Activated T-cell treated with anti-CD3 and anti-CD28 coated beads, Interleukin-2, amount 50 U/mL, for 72 hours (primary cell): ENCODE results near the gene TRAP1. TPM values are rescaled to one million over a fixed set of nuclear protein-coding genes. Genes with fewer than 3 reads are reported as not detected.

Experiments used
- ATAC-seq, 2 donors: fragments of 150-1000 bp; cut with Tn5 transposase; replicated peaks in 1 of 2; 2 replicates each; pipeline ENCODE4 v1.10.0; 2021; ENCODE audit warnings: moderate library complexity in 2 of 2, mild to moderate bottlenecking in 1 of 2
- DNase-seq, 2 donors: peaks; one replicate each; pipeline ENCODE4 v3.0.0; 2021 to 2022; ENCODE audit warnings: mixed read lengths in 1 of 2
- H3K27ac Mint-ChIP-seq: one replicate; pipeline ENCODE4 v1.8.0; 2022; ENCODE audit warnings: mild to moderate bottlenecking, moderate library complexity, mixed read lengths
- H3K27me3 Mint-ChIP-seq: one replicate; pipeline ENCODE4 v1.8.0; 2022; ENCODE audit warnings: low read depth, mixed read lengths
- H3K36me3 Mint-ChIP-seq, 2 donors: one replicate each; pipeline ENCODE4 v1.8.0; 2022; ENCODE audit warnings: mixed read lengths in 2 of 2, mild to moderate bottlenecking in 1 of 2; ENCODE audit not compliant: insufficient read depth in 2 of 2
- H3K4me1 Mint-ChIP-seq: one replicate; pipeline ENCODE4 v1.8.0; 2022; ENCODE audit warnings: low read depth, mixed read lengths
- H3K4me3 Mint-ChIP-seq, 2 donors: one replicate each; pipeline ENCODE4 v1.8.0; 2022; ENCODE audit warnings: mild to moderate bottlenecking in 2 of 2, mixed read lengths in 2 of 2, moderate library complexity in 2 of 2
- H3K9me3 Mint-ChIP-seq, 2 donors: one replicate each; pipeline ENCODE4 v1.8.0; 2022; ENCODE audit warnings: mixed read lengths in 2 of 2
- total RNA-seq, 2 donors: library from RNA; stranded (reverse); gene quantifications; one replicate each; pipeline ENCODE4 v1.2.3, GENCODE V29; 2022

Gene TRAP1
- total RNA-seq, 2 donors from 2014 or later, result 181 to 189 TPM

DNA sequence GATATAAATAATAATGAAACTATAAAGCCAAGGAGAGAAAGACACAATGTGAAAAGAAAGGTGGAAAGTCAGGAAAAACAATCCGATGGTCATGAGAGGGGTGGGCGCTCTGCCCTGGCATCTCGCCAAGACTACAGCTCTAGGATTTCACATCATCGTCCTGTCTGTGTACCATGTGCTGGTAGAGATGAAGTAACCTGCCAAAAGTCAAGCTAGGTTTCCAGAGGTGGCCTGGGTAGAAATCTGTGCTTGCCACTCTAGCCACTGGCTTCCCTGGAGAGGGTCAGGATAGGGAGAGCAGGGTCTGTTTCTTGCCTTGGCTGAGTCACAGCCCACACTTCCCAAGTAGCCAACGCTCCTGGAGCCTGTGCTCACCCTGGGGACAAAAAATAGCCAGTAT is 31.0 kb upstream of the TRAP1 start:
- peaks cover 7% of the 10 kb centered on the region for H3K4me1 Mint-ChIP-seq
- H3K9me3 Mint-ChIP-seq, result no peaks in the 10 kb centered on the region
- H3K27me3 Mint-ChIP-seq, result no peaks in the 10 kb centered on the region
- ATAC-seq (no peak), DNase-seq (no peak)
- H3K4me3 Mint-ChIP-seq, result no peak overlapping the region
- H3K36me3 Mint-ChIP-seq, result peaks cover 8 to 15% of the 10 kb centered on the region in 2 donors
- H3K27ac Mint-ChIP-seq, result no peak overlapping the region

DNA sequence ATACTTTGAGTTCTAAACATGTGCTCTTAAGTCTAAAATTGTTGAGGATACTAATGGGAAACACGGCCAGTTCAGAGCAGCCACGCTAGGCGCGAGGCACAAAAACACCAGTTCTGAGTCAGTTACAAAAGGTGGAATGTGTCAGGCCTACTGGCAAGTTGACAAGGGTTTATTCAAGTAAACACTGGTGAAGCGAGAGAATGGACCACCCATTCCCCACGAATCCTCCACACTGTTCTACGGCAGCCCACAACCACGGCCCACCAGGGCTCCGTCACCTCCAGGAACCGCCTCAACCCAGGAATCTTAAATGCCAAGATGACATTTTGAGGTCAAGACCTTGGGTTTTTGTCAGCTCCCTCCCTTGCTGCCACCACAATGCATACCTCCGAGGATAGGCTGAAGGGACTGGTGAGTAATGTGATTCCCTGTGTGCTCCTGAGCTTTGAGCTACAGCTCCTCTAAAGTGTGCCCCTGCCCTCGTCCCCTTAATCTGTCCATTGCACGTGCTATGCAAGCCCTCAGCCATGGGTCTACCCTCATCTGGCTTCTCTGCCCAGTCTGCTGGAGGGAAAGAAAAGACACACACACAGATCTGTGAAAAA is 28.5 kb upstream of the TRAP1 start:
- Mint-ChIP-seq H3K4me1 (no peaks in the 10 kb centered on the region), H3K36me3 (peaks cover 5 to 13% of the 10 kb centered on the region in 2 donors), H3K27ac (no peak overlapping the region), H3K9me3 (no peaks in the 10 kb centered on the region), H3K4me3 (no peak overlapping the region), H3K27me3 (no peaks in the 10 kb centered on the region)
- DNase-seq (no peak), ATAC-seq (no peak)

DNA sequence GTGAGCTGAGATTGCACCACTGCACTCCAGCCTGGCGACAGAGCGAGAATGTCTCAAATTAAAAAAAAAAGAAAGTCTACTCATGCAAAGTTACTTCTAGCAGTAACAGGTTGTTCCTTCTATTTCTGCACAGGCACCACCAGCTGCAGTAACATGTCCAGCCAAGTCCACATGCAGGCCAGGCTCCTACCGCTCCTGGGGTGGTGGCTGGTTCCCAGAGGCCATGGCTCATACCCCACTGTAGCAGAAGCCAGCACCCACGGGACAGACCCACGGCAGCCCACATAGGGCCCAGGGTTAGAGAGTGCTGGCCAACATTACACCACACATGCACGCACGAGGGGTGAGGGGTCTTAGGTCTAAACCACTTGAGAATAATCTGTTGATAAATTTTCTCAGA is 26.7 kb upstream of the TRAP1 start:
- no peaks in the 10 kb centered on the region for H3K4me1 Mint-ChIP-seq
- H3K9me3 Mint-ChIP-seq, result no peaks in the 10 kb centered on the region
- H3K27ac Mint-ChIP-seq, result no peak overlapping the region
- H3K4me3 Mint-ChIP-seq, result no peak overlapping the region
- H3K36me3 Mint-ChIP-seq, result peaks cover 5 to 17% of the 10 kb centered on the region in 2 donors
- DNase-seq (no peak), ATAC-seq (no peak)
- H3K27me3 Mint-ChIP-seq, result no peaks in the 10 kb centered on the region

DNA sequence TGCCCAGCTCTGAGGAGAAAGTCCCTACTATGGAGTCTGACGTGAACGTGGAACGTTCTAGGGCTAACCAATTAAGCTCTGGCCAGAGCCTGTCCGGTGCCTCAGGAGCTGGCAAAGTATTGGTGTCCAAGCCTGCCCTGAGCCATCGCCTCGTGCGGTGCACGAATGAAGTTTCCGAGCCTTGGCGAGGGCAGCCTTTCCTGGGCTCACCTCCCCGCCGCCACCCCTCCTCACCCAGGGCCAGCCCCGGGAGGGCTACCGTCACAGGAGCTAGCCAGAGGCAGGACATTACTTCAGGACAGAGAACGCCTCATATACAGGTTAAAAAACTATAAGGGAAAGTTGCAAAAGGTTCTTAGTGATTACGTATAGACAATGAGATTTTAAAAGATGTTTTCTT is 23.6 kb upstream of the TRAP1 start:
- DNase-seq (no peak), ATAC-seq (no peak)
- peaks cover 5 to 23% of the 10 kb centered on the region in 2 donors for H3K36me3 Mint-ChIP-seq
- no peaks in the 10 kb centered on the region for H3K9me3 Mint-ChIP-seq
- no peaks in the 10 kb centered on the region for H3K27me3 Mint-ChIP-seq
- no peaks in the 10 kb centered on the region for H3K4me1 Mint-ChIP-seq
- H3K27ac Mint-ChIP-seq, result no peak overlapping the region
- H3K4me3 Mint-ChIP-seq, result no peak overlapping the region

DNA sequence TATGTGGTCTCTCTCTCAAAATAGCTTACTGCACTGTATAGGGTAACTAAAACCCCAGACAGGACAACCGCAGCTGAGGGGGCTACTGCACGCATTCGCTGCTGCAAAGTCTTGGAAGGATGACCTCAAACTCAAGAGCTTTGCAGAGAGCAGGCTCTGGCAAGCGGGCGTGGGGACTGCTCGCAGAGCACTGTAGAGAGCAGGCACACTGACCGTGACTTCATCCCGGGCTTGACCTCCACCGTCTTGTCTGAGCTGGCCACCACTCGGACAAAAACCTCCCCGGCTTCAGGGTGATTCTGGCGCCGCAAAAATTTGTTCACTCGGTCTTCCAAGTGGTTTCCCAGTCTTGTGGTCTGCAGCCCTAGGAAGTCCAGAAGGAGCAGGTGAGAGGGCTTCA is 22.9 kb upstream of the TRAP1 start:
- H3K36me3 Mint-ChIP-seq, result peaks cover 9 to 26% of the 10 kb centered on the region in 2 donors
- no peaks in the 10 kb centered on the region for H3K9me3 Mint-ChIP-seq
- no peak overlapping the region for H3K4me3 Mint-ChIP-seq
- H3K27me3 Mint-ChIP-seq, result no peaks in the 10 kb centered on the region
- no peak overlapping the region for H3K27ac Mint-ChIP-seq
- DNase-seq, result no peak
- ATAC-seq, result no peak
- H3K4me1 Mint-ChIP-seq, result no peaks in the 10 kb centered on the region

DNA sequence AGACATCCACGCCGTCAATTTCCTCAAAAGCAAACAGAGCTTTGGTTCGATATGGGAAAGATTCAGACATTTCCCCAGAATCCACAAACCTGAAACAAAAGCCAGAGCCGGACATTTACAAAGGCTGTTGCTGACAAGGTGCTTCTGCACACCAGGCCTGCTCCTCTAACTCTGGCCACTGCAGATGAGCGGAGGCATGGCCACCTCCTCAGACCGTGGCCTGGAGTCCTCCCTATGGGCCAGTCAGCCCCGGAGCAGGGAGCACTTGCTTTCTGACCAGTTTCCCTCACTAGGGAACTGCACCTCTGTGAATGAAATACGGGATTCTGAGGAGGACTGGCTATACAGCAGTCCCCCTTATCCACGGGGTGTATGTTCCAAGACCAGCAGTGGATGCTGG is 22.3 kb upstream of the TRAP1 start:
- H3K4me1 Mint-ChIP-seq, result no peaks in the 10 kb centered on the region
- no peak overlapping the region for H3K27ac Mint-ChIP-seq

DNA sequence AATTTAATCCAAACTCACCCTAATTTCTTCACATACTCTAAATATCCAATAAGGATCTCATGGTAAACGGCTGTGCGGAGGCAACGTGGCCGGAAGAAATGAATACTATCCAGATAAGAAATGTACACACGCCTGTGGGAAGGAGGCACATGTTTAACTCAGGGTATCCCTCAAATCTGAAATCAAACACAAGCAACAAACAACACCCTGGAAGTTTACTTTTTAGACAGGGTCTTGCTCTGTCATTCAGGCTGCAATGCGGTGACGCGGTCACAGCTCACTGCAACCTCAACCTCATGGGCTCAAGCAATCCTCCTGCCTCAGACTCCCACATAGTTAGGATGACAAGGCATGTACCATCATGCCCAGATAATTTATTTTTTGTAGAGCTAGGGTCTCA is 21.2 kb upstream of the TRAP1 start:
- no peaks in the 10 kb centered on the region for H3K27me3 Mint-ChIP-seq

More for the DNA sequence above, 22.3 kb upstream of the TRAP1 start:
- Mint-ChIP-seq H3K9me3 (no peaks in the 10 kb centered on the region), H3K4me3 (no peak overlapping the region), H3K36me3 (peaks cover 9 to 30% of the 10 kb centered on the region in 2 donors), H3K27me3 (no peaks in the 10 kb centered on the region)
- ATAC-seq (no peak), DNase-seq (no peak)

DNA sequence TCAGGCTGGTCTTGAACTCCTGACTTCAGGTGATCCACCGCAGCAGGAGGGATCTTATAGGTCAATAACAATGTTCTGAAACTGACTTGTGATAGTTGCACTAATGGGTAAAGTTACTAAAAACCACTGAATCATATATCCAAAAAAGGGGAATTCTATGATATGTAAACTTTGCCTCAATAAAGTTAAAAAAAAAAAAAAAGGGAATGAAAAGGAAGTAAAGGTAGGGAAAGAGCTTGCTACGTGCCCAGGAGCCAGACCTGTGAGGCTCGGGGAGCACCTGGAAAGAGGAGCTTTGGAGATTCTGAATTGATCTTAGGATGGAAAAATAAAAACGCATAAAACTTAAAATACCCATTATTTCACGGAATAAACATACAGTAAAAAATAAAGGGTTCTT is 20.8 kb upstream of the TRAP1 start:
- Mint-ChIP-seq H3K27ac (no peak overlapping the region), H3K27me3 (no peaks in the 10 kb centered on the region), H3K36me3 (peaks cover 11 to 32% of the 10 kb centered on the region in 2 donors)

More for the DNA sequence above, 21.2 kb upstream of the TRAP1 start:
- ATAC-seq, result no peak
- no peaks in the 10 kb centered on the region for H3K9me3 Mint-ChIP-seq
- H3K36me3 Mint-ChIP-seq, result peaks cover 9 to 32% of the 10 kb centered on the region in 2 donors
- H3K27ac Mint-ChIP-seq, result no peak overlapping the region
- H3K4me3 Mint-ChIP-seq, result no peak overlapping the region
- DNase-seq, result no peak
- H3K4me1 Mint-ChIP-seq, result no peaks in the 10 kb centered on the region

DNA sequence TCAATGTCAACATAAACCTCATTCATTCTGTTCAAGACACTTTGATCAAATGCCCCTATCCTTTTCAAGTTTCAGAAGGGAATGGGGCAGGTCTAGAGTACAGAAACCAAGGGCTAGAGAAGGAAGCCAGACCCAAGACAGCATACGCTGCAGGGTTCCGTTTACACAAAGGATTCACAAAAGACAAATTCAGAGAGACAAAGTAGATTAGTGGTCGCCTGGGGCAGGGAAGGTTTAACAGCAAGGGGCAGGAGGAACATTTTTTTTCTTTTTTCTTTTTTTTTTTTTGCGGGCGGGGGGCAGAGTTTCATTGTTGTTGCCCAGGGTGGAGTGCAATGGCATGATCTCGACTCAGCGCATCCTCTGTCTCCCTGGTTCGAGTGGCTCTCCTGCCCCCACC is 19.9 kb upstream of the TRAP1 start:
- Mint-ChIP-seq H3K27me3 (no peaks in the 10 kb centered on the region), H3K4me3 (no peak overlapping the region), H3K36me3 (peaks cover 11 to 32% of the 10 kb centered on the region in 2 donors), H3K4me1 (no peaks in the 10 kb centered on the region), H3K9me3 (no peaks in the 10 kb centered on the region), H3K27ac (no peak overlapping the region)
- ATAC-seq (no peak), DNase-seq (no peak)

More for the DNA sequence above, 20.8 kb upstream of the TRAP1 start:
- no peaks in the 10 kb centered on the region for H3K4me1 Mint-ChIP-seq
- no peak overlapping the region for H3K4me3 Mint-ChIP-seq
- no peaks in the 10 kb centered on the region for H3K9me3 Mint-ChIP-seq
- DNase-seq, result no peak
- no peak for ATAC-seq

DNA sequence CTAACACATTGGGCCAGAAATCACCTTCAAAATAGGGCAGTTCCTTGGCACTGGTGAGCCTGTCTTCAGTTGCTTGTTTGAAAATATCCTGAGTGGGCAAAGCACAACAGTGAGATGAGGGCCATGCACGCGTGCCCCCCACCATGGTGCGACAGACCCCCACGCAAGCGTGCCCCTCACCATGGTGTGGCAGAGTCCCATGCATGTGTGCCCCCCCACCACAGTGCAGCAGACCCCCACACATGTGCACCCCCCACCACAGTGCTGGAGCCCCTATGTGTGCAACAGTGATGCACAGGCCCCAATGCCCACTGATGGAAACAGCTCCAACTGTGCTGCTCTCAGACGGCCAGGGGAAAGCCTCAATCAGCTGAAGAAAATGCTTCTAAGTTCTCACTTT is 18.8 kb upstream of the TRAP1 start:
- Mint-ChIP-seq H3K36me3 (peaks cover 11 to 29% of the 10 kb centered on the region in 2 donors), H3K4me3 (no peak overlapping the region), H3K9me3 (no peaks in the 10 kb centered on the region), H3K27me3 (no peaks in the 10 kb centered on the region), H3K27ac (no peak overlapping the region), H3K4me1 (no peaks in the 10 kb centered on the region)
- ATAC-seq, result no peak
- no peak for DNase-seq

DNA sequence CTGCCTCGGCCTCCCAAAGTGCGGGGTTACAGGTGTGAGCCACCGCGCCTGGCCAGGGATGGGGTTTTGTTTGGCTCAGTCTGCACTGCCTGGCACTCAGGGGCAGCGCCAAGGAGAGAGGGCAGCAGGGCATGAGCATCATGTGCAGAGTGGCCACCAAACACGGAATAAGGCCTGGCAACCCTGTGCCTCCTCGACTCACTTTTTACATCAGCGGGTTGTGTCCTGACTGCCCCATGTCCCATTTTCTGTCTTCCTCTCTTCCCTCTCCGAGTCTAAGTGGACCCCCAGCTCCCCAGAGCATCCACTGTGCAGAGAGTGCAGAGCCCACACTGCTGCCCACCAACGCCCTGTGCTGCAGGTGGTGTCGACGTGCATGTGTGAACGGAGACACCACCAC is 18.2 kb upstream of the TRAP1 start:
- H3K27ac Mint-ChIP-seq, result no peak overlapping the region
- H3K9me3 Mint-ChIP-seq, result no peaks in the 10 kb centered on the region
- DNase-seq (no peak), ATAC-seq (no peak)
- H3K36me3 Mint-ChIP-seq, result peaks cover 11 to 30% of the 10 kb centered on the region in 2 donors
- no peaks in the 10 kb centered on the region for H3K27me3 Mint-ChIP-seq
- no peak overlapping the region for H3K4me3 Mint-ChIP-seq
- H3K4me1 Mint-ChIP-seq, result no peaks in the 10 kb centered on the region

DNA sequence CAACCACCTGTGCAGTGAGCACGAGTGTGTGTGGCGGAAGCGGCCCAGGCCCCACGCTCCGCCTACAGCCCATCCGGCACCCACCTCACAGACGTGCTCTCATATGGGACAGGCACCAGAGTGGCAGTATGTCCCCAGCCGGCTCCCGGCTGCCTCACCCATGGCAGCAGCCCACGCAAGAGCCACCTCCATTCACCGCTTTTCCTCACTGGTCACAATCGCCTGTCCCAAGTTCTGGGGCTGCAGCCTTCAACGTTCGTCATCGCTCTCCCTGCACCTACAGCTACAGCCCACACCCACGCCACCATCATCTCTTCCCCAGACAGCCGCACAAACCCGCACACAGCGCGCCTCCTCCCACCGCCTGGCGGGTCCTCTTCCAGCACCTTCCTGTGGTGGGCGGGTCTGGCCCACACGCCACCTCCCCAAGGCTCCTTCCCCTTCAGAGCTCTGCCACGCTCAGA is 17.5 kb upstream of the TRAP1 start:
- no peaks in the 10 kb centered on the region for H3K9me3 Mint-ChIP-seq
- no peaks in the 10 kb centered on the region for H3K4me1 Mint-ChIP-seq
- ATAC-seq, result no peak
- no peak overlapping the region for H3K27ac Mint-ChIP-seq
- no peak for DNase-seq
- no peak overlapping the region for H3K4me3 Mint-ChIP-seq
- H3K36me3 Mint-ChIP-seq, result peaks cover 11 to 33% of the 10 kb centered on the region in 2 donors
- H3K27me3 Mint-ChIP-seq, result no peaks in the 10 kb centered on the region

DNA sequence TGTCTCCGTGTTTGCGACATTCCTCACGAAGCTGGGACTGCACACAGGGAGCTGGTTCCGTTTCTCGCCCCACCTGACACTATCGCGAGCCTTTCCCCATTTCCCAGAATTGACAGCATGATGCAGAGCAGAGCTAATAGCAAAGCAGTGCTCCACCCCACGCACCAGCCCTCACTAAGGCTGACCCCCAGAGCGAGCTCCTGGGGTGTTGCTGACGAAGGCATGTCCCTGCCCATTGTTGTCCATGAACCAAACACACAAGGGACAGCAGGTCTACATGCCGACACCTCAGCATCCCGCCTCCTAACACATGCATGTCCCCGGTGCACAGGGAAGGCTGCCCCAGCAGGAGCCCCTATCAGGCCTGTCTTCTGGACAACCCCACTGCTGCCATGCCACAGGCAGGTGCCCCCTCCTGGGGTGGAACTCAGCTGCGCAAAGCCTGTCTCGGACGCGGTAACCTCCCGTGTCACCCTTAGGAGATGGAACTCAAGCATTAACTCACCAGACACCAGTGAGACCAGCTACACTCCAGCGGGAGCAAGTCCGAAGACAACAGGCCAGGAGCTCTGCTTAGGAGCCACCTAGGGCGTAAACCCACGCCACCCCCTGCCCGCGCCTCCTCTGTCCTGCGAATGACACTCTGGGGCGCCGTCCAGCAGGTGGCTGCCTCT is 16.9 kb upstream of the TRAP1 start:
- Mint-ChIP-seq H3K36me3 (peaks cover 11 to 35% of the 10 kb centered on the region in 2 donors), H3K4me3 (no peak overlapping the region), H3K4me1 (no peaks in the 10 kb centered on the region), H3K27me3 (no peaks in the 10 kb centered on the region), H3K27ac (no peak overlapping the region), H3K9me3 (no peaks in the 10 kb centered on the region)
- ATAC-seq (no peak), DNase-seq (no peak)

DNA sequence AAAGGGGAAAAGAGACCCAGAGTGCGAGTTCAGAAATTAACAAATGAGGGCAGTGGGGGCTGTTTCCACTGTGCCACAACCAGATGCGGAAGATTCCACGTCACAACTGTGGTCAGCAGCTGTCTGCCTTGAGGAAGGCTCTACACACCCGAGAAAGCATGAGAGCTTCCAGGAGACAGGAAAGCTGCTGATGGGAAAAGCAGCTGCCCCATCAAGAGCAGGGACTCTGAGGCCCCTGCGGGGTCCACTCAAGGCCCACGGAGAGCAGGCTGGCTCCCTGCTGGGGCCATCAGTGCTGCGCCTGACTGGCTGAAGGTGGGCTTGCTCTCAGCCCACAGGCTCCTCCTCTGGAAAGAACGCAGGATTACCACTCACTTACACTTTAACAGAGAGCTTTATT is 14.8 kb upstream of the TRAP1 start:
- no peaks in the 10 kb centered on the region for H3K9me3 Mint-ChIP-seq

More for the DNA sequence above, 14.8 kb upstream of the TRAP1 start:
- no peak for ATAC-seq
- no peaks in the 10 kb centered on the region for H3K27me3 Mint-ChIP-seq
- H3K4me3 Mint-ChIP-seq, result no peak overlapping the region
- DNase-seq, result no peak
- H3K36me3 Mint-ChIP-seq, result peaks cover 10 to 32% of the 10 kb centered on the region in 2 donors
- no peaks in the 10 kb centered on the region for H3K4me1 Mint-ChIP-seq
- no peak overlapping the region for H3K27ac Mint-ChIP-seq
